Epithelial cell of proximal tubule (primary cell): Measurements from ENCODE around the gene DISP3. TPM values are rescaled to one million over a fixed set of nuclear protein-coding genes. Genes with fewer than 3 reads are reported as not detected.
A peak's percentile ranks its signal among the peaks of the same experiment; 100 is the strongest.

Experiments used
- DNase-seq: peaks from one replicate; pipeline ENCODE4 v3.0.0-alpha.2; 2011; ENCODE audit warnings: low read depth
- H3K4me3 ChIP-seq: 2 replicates; pipeline ENCODE4 v1.5.1; 2011; ENCODE audit warnings: low read depth, mild to moderate bottlenecking, low read length
- total RNA-seq: library from RNA; depleted of rRNA; stranded (reverse); fragments of >200 nt; gene quantifications from 2 replicates; pipeline ENCODE4 v1.2.3, GENCODE V29; 2015
- TF ChIP-seq, protein P1 (sequence below): conservative IDR thresholded peaks from 2 replicates; pipeline ENCODE4 v1.5.1; 2012; ENCODE audit warnings: low read depth, mild to moderate bottlenecking, low read length

DISP3 gene
- total RNA-seq, 1 donor from 2014 or later = 0.29 TPM

DNA sequence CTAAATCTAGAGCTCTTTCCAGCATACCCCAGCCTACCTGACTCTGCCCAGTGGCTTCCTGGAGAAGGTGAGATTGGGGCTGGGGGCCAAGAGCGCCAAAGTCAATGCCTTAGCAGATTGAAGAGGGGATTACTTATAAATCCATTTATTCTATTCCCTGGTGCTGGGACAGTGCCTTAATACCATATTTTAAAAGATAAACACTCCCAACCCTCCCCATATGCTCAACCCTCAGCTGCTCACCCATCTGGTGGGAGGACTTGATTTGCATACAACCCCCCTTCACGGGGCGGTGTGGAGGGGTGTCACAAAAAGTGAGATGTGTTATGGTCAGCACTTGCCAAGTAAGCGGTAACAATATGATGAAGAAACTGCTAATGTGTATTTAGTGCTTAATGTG, 3.2 kb upstream of the DISP3 start:
- no peak overlapping the region for H3K4me3 ChIP-seq
- TF ChIP-seq, protein P1, sequence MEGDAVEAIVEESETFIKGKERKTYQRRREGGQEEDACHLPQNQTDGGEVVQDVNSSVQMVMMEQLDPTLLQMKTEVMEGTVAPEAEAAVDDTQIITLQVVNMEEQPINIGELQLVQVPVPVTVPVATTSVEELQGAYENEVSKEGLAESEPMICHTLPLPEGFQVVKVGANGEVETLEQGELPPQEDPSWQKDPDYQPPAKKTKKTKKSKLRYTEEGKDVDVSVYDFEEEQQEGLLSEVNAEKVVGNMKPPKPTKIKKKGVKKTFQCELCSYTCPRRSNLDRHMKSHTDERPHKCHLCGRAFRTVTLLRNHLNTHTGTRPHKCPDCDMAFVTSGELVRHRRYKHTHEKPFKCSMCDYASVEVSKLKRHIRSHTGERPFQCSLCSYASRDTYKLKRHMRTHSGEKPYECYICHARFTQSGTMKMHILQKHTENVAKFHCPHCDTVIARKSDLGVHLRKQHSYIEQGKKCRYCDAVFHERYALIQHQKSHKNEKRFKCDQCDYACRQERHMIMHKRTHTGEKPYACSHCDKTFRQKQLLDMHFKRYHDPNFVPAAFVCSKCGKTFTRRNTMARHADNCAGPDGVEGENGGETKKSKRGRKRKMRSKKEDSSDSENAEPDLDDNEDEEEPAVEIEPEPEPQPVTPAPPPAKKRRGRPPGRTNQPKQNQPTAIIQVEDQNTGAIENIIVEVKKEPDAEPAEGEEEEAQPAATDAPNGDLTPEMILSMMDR = no peak
- DNase-seq = no peak

DNA sequence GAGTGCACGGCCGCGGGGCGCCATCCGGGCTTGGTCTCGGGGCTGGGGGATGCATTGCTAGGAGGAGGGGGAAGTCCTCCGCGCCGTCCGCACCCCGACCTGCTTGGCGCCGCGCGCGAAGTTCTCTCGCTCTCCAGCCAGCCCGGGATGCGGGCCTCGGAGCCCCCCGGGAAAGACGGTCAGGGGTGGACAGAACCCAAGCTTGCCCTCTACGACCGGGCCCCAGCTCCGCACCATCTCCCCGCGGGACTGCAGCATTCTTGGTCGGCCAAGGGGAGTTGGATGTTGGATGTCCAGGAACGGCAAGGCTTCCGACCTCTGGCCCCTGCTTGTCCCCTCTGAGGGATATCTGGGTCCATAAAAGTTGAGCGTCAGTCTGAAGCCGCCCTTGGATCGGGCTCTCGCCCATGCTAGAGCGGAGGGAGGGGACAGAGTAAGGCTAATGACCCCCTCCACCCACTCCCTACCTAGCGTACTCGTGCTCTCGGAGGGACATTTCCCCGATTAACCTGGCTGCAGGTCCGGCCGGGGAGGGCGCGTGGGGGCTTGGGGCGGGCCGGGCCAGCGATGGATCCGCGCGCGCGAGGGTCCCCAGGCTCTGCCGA, 522 bp downstream of the DISP3 start:
- peak overlapping the region; percentile 50 for H3K4me3 ChIP-seq
- TF ChIP-seq, protein P1 = no peak
- no peak for DNase-seq

DNA sequence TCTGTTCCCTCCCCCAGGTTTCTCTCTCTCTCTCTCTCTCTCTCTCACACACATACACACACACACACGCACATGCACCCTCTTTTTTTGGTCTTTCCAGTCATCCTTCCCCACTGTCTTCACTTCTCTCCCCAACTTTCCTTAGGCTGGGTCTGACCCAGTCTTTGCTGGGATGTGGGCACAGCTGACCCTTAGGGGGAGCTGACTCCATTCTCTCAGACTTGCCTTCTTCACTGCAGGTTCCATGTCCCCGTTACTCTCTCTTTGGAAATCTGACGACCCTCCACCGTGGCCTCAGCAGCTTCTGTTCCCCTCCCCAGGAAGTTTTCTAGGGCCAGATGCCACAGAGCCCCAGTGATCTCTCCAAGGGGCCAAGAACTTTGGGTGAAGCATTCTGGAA, 2.1 kb downstream of the DISP3 start:
- DNase-seq = no peak
- TF ChIP-seq, protein P1 = no peak
- no peak overlapping the region for H3K4me3 ChIP-seq

DNA sequence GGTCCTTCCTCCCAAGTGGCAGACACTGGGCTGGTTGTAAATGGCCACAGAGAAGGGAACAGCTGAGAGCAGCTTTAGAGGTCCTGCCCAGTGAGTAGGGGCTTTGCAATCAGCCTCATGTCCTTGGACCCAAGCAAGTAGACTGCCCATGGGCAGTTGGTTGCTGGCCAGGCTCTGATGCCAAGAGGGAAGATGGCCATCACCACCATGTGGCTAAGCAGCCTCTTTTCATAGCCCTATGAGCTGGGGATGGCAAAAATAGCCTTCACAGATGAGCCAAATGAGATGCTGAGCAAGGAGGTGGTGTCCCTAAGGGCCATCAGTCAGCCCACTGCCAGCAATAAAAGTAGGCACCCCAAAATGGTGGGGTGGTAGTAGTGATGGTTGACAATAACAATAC, 3.2 kb downstream of the DISP3 start:
- TF ChIP-seq, protein P1 = no peak
- DNase-seq = no peak
- no peak overlapping the region for H3K4me3 ChIP-seq

DNA sequence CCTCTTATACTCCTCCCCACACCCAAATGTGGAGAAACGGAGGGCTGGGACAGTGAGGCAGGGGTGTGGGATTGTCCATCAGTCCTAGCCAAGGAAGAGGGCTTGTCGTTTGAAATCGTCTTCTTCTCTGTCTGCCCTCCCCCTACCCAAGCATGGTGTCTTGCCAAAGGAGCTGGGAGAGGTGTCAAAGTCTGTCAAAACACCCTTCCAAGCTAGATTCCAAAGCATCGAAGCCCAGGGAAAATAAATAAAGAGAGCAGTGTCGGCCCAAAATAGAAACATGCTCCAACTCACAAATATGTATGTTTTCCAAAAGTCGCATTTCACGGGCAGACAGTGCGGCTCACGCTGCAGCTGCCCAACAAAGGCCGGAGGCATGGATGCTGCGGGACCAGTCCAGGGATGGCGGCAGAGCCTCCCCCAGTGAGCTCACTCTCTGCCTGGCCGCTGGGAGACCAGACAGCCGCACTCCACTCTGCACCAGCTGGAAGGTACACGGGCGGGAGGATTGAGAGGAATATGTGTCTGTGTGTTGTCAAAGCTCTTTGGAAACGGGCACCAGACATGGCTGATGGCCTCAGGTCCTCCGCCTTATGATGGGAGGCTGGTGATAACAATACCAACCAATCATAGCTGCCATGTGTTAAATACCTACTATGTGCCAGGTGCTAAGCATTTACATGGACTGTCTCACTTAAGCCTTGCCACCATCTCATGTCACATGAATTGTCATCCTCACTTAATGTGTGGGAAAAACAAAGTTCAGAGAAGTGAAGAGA, 3.9 kb downstream of the DISP3 start:
- no peak overlapping the region for H3K4me3 ChIP-seq
- DNase-seq = no peak
- TF ChIP-seq, protein P1 = no peak

DNA sequence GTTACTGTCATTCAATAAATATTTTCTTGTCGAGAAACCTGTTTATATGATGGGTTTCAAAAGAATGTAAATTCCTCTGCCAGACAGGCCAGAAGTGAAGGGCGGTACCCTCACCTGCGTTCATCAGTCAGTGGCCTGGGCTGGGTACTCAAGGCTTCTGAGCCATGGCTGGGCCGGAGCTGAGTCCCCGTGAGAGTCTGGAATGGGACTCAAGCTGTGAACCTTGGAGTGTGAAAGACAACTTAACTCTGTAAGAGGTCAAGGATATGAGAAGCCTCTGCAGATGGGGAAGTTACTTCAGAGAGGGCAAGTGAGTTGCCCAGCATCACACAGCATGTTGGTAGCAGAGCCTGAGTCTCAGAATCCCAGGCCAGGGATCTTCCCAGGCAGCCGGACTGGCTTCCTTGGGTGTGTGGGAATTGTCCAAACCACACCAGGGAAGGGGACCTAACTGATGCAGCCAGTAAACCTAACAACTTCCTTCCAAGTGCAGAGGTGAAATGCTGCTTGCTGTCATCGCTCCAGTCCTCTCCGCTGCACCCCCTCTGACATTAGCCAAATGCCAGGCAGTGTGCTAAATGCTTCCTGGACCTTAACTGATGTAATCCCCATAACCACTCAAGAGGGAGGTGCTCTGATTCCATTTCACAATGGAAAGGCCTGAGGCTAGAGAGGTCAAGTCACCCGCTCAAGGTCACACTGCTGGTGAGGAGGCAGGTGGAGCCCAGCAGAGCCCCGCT, 4.8 kb downstream of the DISP3 start:
- TF ChIP-seq, protein P1 = no peak
- H3K4me3 ChIP-seq = no peak overlapping the region
- DNase-seq = no peak
